ENCODE data around the gene PBX2. TPM values are rescaled to one million over a fixed set of nuclear protein-coding genes. Genes with fewer than 3 reads are reported as not detected.

The PBX2 gene
- total and polyA plus RNA-seq, 2 experiments from 2014 or later, result 7.2 to 111 TPM

DNA sequence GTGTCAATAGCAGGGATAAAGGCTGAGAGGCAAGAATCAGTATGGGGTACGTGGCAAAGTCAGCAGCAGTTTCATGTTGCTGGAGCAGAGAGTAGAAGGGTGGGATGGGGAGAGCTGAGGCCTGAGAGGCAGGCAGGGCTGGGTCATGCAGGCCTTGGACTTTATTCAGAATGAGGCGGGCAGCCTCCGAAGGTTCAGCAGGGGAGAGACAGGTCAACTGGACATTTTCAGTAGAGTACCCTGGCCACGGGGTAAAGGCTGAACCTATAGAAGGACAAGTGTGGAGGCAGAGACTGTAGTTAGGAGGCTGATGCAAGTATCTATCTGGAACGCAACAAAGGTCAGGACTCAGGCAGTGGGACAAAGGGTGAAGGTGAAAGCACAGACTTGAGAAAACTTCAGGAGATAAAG is 20.2 kb upstream of the PBX2 start:
- H3K9me3 Mint-ChIP-seq, result peaks cover 3% of the 10 kb centered on the region; the same call in 1 of the 3 replicates
- H3K4me1 Mint-ChIP-seq, result no peaks in the 10 kb centered on the region
- H3K9me2 ChIP-seq (ENCODE audit: insufficient read depth), result no peaks in the 10 kb centered on the region
- H3F3A ChIP-seq (replicated peaks; ENCODE audit: low read depth), result no peaks in the 10 kb centered on the region
- TF ChIP-seq, protein P1, sequence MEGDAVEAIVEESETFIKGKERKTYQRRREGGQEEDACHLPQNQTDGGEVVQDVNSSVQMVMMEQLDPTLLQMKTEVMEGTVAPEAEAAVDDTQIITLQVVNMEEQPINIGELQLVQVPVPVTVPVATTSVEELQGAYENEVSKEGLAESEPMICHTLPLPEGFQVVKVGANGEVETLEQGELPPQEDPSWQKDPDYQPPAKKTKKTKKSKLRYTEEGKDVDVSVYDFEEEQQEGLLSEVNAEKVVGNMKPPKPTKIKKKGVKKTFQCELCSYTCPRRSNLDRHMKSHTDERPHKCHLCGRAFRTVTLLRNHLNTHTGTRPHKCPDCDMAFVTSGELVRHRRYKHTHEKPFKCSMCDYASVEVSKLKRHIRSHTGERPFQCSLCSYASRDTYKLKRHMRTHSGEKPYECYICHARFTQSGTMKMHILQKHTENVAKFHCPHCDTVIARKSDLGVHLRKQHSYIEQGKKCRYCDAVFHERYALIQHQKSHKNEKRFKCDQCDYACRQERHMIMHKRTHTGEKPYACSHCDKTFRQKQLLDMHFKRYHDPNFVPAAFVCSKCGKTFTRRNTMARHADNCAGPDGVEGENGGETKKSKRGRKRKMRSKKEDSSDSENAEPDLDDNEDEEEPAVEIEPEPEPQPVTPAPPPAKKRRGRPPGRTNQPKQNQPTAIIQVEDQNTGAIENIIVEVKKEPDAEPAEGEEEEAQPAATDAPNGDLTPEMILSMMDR (conservative IDR thresholded peaks at IDR 0.05; ENCODE audit: low read depth in 2 of 2), result no peak
- H3K27ac Mint-ChIP-seq, result peak overlapping the region; percentile 28; the same call in 1 of the 2 replicates
- no peak overlapping the region for H3K4me2 ChIP-seq
- H3K27me3 Mint-ChIP-seq (ENCODE audit: insufficient read depth, low read depth, poor library complexity), result peaks cover 7% of the 10 kb centered on the region
- no peaks in the 10 kb centered on the region for H3K4me1 ChIP-seq (ENCODE audit: insufficient read depth)
- H3K4me3 Mint-ChIP-seq, result no peak overlapping the region
- H3K4me3 ChIP-seq, result no peak overlapping the region
- H4K20me1 ChIP-seq (replicated peaks; ENCODE audit: insufficient read depth), result no peaks in the 10 kb centered on the region
- H3K36me3 Mint-ChIP-seq (ENCODE audit: low read depth), result no peaks in the 10 kb centered on the region
- DNase-seq (ENCODE audit: low spot score) (no peak), ATAC-seq (no peak)
- no peaks in the 10 kb centered on the region for H3K79me2 ChIP-seq (replicated peaks; ENCODE audit: insufficient read depth)
- no peaks in the 10 kb centered on the region for H3K27me3 ChIP-seq (ENCODE audit: insufficient read depth)
- no peaks in the 10 kb centered on the region for H3K36me3 ChIP-seq (ENCODE audit: insufficient read depth)
- H3K27ac ChIP-seq (ENCODE audit: low read depth), result no peak overlapping the region
- no peak overlapping the region for H2AFZ ChIP-seq

DNA sequence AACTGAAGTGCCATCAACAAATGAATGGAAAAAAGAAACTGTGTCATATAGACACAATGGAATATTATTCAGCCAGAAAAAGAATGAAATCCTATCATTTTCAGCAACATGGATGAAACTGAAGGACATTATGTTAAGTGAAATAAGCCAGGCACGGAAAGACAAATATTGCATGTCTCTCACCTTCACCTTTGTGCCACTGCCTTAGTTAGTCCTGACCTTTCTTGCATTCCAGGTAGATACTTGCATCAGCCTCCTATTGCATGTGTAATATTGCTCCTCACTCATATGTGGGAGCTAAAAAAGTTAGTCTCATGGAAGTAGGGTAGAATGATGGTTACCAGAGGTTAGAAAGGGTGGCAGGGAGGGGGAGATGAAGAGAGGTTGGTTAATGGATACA is 19.0 kb upstream of the PBX2 start:
- DNase-seq (ENCODE audit: low spot score) (no peak), ATAC-seq (no peak)
- H3K4me2 ChIP-seq, result no peak overlapping the region
- H3K27me3 Mint-ChIP-seq (ENCODE audit: insufficient read depth, low read depth, poor library complexity), result peaks cover 7% of the 10 kb centered on the region
- H4K20me1 ChIP-seq (replicated peaks; ENCODE audit: insufficient read depth), result no peaks in the 10 kb centered on the region
- H3K4me3 ChIP-seq, result no peak overlapping the region
- no peaks in the 10 kb centered on the region for H3K4me1 ChIP-seq (ENCODE audit: insufficient read depth)
- H3K27me3 ChIP-seq (ENCODE audit: insufficient read depth), result no peaks in the 10 kb centered on the region
- H3K27ac ChIP-seq (ENCODE audit: low read depth), result no peak overlapping the region
- H3F3A ChIP-seq (replicated peaks; ENCODE audit: low read depth), result no peaks in the 10 kb centered on the region
- H2AFZ ChIP-seq, result no peak overlapping the region
- no peaks in the 10 kb centered on the region for H3K9me2 ChIP-seq (ENCODE audit: insufficient read depth)
- no peaks in the 10 kb centered on the region for H3K36me3 Mint-ChIP-seq (ENCODE audit: low read depth)
- H3K4me1 Mint-ChIP-seq, result no peaks in the 10 kb centered on the region
- H3K36me3 ChIP-seq (ENCODE audit: insufficient read depth), result no peaks in the 10 kb centered on the region
- H3K9me3 Mint-ChIP-seq, result peaks cover 3% of the 10 kb centered on the region; the same call in 1 of the 3 replicates
- no peaks in the 10 kb centered on the region for H3K79me2 ChIP-seq (replicated peaks; ENCODE audit: insufficient read depth)
- no peak overlapping the region for H3K4me3 Mint-ChIP-seq
- H3K27ac Mint-ChIP-seq, result no peak overlapping the region
- no peak for TF ChIP-seq POLR2AphosphoS5 (IDR thresholded peaks at IDR 0.05; ENCODE audit: low read depth)
- TF ChIP-seq JUNB (IDR thresholded peaks at IDR 0.05; ENCODE audit: unreplicated experiment), result no peak
- TF ChIP-seq, protein P1 (conservative IDR thresholded peaks at IDR 0.05; ENCODE audit: low read depth in 2 of 2), result no peak
- TF ChIP-seq, protein P2, sequence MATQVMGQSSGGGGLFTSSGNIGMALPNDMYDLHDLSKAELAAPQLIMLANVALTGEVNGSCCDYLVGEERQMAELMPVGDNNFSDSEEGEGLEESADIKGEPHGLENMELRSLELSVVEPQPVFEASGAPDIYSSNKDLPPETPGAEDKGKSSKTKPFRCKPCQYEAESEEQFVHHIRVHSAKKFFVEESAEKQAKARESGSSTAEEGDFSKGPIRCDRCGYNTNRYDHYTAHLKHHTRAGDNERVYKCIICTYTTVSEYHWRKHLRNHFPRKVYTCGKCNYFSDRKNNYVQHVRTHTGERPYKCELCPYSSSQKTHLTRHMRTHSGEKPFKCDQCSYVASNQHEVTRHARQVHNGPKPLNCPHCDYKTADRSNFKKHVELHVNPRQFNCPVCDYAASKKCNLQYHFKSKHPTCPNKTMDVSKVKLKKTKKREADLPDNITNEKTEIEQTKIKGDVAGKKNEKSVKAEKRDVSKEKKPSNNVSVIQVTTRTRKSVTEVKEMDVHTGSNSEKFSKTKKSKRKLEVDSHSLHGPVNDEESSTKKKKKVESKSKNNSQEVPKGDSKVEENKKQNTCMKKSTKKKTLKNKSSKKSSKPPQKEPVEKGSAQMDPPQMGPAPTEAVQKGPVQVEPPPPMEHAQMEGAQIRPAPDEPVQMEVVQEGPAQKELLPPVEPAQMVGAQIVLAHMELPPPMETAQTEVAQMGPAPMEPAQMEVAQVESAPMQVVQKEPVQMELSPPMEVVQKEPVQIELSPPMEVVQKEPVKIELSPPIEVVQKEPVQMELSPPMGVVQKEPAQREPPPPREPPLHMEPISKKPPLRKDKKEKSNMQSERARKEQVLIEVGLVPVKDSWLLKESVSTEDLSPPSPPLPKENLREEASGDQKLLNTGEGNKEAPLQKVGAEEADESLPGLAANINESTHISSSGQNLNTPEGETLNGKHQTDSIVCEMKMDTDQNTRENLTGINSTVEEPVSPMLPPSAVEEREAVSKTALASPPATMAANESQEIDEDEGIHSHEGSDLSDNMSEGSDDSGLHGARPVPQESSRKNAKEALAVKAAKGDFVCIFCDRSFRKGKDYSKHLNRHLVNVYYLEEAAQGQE (IDR thresholded peaks at IDR 0.05; ENCODE audit: unreplicated experiment), result no peak
- no peak for TF ChIP-seq ZNF114 (CRISPR knock-in tag; IDR thresholded peaks at IDR 0.05)
- TF ChIP-seq, protein P3, sequence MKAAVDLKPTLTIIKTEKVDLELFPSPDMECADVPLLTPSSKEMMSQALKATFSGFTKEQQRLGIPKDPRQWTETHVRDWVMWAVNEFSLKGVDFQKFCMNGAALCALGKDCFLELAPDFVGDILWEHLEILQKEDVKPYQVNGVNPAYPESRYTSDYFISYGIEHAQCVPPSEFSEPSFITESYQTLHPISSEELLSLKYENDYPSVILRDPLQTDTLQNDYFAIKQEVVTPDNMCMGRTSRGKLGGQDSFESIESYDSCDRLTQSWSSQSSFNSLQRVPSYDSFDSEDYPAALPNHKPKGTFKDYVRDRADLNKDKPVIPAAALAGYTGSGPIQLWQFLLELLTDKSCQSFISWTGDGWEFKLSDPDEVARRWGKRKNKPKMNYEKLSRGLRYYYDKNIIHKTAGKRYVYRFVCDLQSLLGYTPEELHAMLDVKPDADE (IDR thresholded peaks at IDR 0.05), result no peak
- no peak for TF ChIP-seq EZH2phosphoT487 (IDR thresholded peaks at IDR 0.05; ENCODE audit: unreplicated experiment)
- TF ChIP-seq EZH2 (IDR thresholded peaks at IDR 0.05; ENCODE audit: low read depth, unreplicated experiment), result no peak
- TF ChIP-seq CREB1 (CRISPR knock-in tag; IDR thresholded peaks at IDR 0.05; ENCODE audit: low read depth), result no peak
- no peak for TF ChIP-seq STAT1 (IDR thresholded peaks at IDR 0.05; ENCODE audit: unreplicated experiment)
